Mucosa of gallbladder (tissue), 1 donor: Measurements from ENCODE around the gene TEX35. TPM values are rescaled to one million over a fixed set of nuclear protein-coding genes. Genes with fewer than 3 reads are reported as not detected.
"Not testable (repeated sequence)": the region's sequence is repeated elsewhere in the genome, so short reads cannot be mapped to it uniquely, and the experiment has no call there.

Experiments
- DNase-seq: peaks from one replicate; pipeline ENCODE4 v3.0.0-alpha.2; 2020; ENCODE audit warnings: low spot score
- total RNA-seq: library from RNA; stranded (reverse); gene quantifications from one replicate; pipeline ENCODE4 v1.2.1, GENCODE V29; 2021
- donor health status: DM: no; HTN: no; CAD: no.

Gene TEX35
- total RNA-seq, 1 donor from 2014 or later: not detected

- no peak for DNase-seq
These were observed 18.3 kb upstream of the TEX35 start for GRCh38 chr1:178494569-178494971.

GRCh38 chr1:178495158-178495557, 17.8 kb upstream of the TEX35 start:
- no peak for DNase-seq

DNA sequence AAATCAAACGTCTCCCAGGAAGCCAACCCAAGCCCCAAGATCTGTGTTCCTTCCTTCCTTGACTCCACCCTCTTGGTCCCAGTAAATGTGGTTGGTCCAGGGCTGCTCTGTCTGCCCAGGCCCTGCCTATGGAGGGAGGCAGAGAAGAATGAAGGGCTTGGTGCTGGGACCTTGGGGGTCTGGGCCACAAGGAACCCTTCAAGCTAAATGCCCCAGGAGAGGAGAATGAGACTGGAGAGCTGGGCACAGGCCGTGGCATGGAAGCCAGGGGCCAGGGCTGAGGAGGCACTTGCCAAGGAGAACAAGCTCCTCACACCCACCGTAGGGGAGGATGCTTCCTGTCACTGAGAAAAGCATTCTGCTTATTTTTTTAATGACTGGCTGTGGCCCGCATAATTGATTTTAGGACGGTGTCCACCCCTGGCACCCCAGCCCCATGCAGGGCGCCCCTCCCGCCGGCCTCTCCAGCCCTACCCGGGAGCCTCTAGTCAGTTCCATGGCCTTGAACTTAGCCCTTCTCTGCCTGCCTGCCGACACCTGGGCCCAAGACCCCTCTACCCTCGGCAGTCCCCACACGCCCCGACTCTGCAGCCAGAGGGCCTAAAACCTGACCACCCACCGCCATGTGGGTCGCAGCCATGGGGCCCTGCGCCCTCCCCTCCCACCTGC, 17.0 kb upstream of the TEX35 start:
- DNase-seq: no peak

DNA sequence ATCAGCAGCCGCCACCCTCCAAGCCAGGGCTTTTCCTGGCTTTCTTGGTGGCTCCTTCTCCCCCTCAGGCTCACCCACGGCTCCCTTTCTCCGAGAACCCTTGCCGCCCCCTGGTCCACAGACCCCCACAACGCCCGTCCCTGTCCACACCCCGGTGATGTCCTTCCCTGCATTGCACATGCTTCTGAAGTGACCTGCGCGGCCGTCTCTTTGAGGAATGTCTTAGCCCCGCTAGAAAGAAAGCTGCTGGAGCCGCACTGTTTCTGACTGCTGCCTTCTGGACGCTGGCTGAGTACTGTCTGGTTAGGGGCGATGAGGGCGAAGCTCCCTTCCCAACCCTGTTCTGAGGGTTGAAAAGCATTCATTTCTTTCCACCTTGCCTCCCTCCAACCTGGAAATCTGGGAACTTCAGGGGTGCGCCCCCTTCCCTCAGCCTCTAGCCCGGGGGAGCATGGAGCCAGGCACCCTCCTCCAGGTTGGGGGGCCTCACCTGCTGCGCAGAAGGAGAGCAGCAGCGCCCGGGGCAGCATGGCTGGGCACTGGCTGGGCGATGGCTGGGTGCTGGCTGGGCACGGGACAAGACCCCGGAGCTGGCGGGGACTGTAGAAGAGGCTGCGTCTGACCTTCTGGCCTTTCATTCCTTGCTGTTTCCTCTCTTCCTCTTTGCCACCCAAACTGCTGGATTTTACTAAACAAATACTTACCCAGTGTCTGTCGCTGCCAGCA, 16.3 kb upstream of the TEX35 start, which contains the start of gene CLEC20A:
TSS of gene CLEC20A (minus strand) at position 555 of the 726 bp plus-strand sequence. CDS start at position 530, 25 bp downstream.
- DNase-seq: no peak

GRCh38 chr1:178497903-178498478, 14.9 kb upstream of the TEX35 start:
- DNase-seq: no peak

GRCh38 chr1:178498896-178499675, 13.8 kb upstream of the TEX35 start:
- no peak for DNase-seq

- no peak for DNase-seq
These were observed 12.7 kb upstream of the TEX35 start for GRCh38 chr1:178500091-178500770.

- no peak for DNase-seq
These were observed 11.9 kb upstream of the TEX35 start for GRCh38 chr1:178500936-178501554.

DNA sequence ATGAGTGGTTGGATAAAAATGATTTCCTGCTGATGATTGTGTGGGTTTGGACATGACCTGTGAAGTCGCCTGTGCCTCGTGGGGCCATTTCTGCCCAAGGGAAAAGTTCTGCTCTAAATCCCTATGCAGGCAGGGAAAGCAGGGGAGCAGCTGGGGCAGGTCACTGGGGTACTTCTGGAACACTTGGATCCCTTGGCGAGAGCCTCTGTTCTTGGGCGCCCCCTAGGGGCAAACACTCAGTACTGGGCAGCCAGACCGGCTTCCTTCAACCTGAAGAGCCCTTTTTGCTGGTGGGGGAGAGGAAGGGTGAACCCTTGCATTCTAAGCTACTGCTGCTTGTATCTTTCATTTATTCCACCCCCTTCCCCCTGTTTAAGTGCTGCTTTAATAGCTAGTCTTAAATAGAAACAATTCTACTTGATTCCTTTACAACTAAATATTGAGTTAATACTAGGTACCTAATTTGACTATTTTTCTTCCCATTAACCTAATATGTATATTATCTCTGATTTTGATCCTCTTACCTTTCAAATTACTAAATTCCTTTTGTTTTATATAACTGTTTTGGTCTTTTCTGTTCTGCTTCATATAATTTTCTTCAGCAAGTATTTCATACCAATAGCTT, 11.1 kb upstream of the TEX35 start:
- peak; percentile 79 for DNase-seq

DNA sequence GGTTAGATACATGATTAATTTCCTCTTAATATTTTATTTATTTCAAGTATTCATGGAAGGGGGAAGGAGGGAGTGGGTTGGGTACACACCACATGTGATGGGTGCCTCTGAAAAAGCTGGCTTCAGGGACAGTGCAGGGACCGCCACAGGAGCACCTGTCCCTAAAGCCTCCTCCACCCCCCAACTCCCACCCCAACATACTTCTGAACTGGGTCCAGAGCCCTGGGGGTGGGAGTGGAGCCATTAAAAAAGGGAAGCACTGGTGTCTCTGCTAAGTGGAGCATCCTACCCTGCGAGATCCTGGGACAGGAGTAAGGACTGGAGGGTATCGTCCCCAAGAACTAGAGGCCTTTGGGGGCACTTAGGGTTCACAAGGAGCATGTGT, 10.6 kb upstream of the TEX35 start:
- DNase-seq: no peak

DNA sequence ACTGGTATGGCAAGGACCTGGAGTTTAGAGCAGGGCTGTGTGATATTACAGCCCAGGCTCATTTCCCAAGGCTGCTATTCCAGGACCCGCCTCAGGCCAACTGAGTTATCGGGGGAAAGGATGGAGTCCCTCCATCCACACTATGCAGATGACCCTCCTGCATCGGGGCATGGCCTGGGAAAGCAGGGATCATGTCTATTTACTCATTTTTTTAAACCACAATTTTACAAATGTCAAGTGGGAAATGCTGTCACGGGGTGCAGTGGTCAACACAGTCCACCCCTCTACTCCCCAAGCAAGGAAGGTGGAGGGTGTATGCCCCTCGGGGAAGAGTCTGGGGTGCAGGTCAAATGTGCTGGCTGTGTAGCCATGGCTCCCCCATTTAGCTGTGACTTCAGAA, 10.1 kb upstream of the TEX35 start:
- DNase-seq: no peak

DNA sequence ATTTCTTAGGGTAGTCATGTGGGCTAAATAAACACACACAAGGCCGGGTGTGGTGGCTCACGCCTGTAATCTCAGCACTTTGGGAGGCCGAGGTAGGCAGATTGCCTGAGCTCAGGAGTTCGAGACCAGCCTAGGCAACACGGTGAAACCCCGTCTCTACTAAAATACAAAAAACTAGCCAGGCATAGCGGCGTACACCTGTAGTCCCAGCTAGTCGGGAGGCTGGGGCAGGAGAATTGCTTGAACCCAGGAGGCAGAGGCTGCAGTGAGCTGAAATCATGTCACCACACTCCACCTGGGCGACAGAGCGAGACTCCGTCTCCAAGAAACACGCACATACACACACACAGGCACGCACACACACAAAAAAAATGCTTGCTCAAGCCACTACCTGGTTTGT, 9.6 kb upstream of the TEX35 start:
- not testable (repeated sequence) for DNase-seq

- DNase-seq: no peak
These were observed 9.1 kb upstream of the TEX35 start for GRCh38 chr1:178503849-178504248.

DNA sequence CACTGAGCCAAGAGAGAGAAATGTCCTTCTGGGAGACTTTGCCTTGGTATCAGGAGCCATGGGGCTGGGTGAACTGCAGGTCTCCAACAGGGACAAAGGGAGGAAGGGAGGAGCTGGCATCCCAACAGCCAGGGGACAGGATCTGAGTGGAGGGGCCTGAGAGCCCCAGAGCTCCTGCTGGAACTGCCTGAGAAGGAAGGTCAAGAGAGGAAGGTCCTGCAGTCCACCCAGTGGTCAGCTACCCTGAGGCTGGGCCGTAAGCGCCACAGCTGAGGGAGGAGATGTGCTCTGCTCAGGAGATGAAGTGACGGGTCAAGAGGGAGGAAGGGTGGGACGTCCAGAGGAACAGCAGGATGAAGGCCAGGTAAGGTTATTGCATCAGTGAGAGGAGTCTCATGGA, 8.6 kb upstream of the TEX35 start:
- DNase-seq: no peak

- DNase-seq: no peak
These were observed 6.7 kb upstream of the TEX35 start for GRCh38 chr1:178506177-178506576.

DNA sequence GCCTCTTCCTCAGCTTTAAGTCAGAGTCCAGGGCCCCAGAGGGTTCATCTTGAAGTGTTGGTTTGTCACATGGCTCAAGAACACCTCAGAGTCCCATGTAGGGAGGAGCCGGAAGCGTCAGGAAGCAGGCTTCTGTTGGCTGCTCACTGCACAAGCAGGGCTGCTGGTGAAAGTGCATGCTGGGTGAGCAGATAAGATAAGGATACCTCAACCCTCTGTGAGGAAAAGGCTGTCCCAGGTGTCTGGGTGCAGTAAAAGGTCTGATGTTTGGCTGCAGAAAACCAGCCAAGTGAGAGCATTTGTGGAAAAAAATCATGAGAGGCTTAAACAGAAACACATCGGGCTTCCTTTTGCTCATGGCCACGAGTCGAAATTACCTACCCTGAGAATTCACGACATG, 6.2 kb upstream of the TEX35 start:
- DNase-seq: peak; percentile 37

- DNase-seq: no peak
These were observed 3.4 kb upstream of the TEX35 start for GRCh38 chr1:178509414-178510007.

GRCh38 chr1:178510155-178510554, 2.8 kb upstream of the TEX35 start:
- DNase-seq: no peak

- no peak for DNase-seq
These were observed 522 bp downstream of the TEX35 start for GRCh38 chr1:178513278-178513983.

- no peak for DNase-seq
These were observed 3.2 kb downstream of the TEX35 start for GRCh38 chr1:178516110-178516509.
